Nephron (organoid): Measurements from ENCODE around the gene RHOBTB3.

Source experiments
- H3K27ac Mint-ChIP-seq, 3 experiments: 2 replicates each; pipeline ENCODE4 v1.8.0; 2020; ENCODE audit warnings: mixed read lengths in 3 of 3, mild to moderate bottlenecking in 2 of 3, moderate library complexity in 1 of 3
- H3K27me3 Mint-ChIP-seq: 2 replicates; pipeline ENCODE4 v1.8.0; 2021; ENCODE audit warnings: low read depth, mild to moderate bottlenecking, moderate library complexity, mixed read lengths
- H3K36me3 Mint-ChIP-seq: 2 replicates; pipeline ENCODE4 v1.8.0; 2020; ENCODE audit warnings: low read depth, mixed read lengths
- H3K4me1 Mint-ChIP-seq: 2 replicates; pipeline ENCODE4 v1.8.0; 2020; ENCODE audit warnings: mixed read lengths
- H3K4me3 Mint-ChIP-seq, 3 experiments: 2 replicates each; pipeline ENCODE4 v1.8.0; 2020; ENCODE audit warnings: mild to moderate bottlenecking in 3 of 3, mixed read lengths in 3 of 3, moderate library complexity in 2 of 3
- H3K9me3 Mint-ChIP-seq: 2 replicates; pipeline ENCODE4 v1.8.0; 2020; ENCODE audit warnings: mixed read lengths
- CTCF ChIP-seq, 3 experiments: fragments of 200-600 bp; sonication (generic); IDR thresholded peaks; one replicate each; pipeline ENCODE4 v1.5.0; 2021; ENCODE audit warnings: antibody characterized with exemption in 3 of 3; ENCODE audit not compliant: unreplicated experiment in 3 of 3

The RHOBTB3 gene

GRCh38 chr5:95759634-95760033 is 28.5 kb downstream of the RHOBTB3 start:
- no peak for TF ChIP-seq CTCF (IDR thresholded peaks at IDR 0.05; ENCODE audit: unreplicated experiment in 3 of 3)
- H3K4me3 Mint-ChIP-seq: no peak overlapping the region
- H3K4me1 Mint-ChIP-seq: peaks cover 41% of the 10 kb centered on the region
- H3K27me3 Mint-ChIP-seq: no peaks in the 10 kb centered on the region
- peak overlapping the region; percentile 51 to 79 (median 63) for H3K27ac Mint-ChIP-seq
- H3K9me3 Mint-ChIP-seq: no peaks in the 10 kb centered on the region
- H3K36me3 Mint-ChIP-seq: peaks cover 52% of the 10 kb centered on the region

GRCh38 chr5:95760273-95761191 is 29.4 kb downstream of the RHOBTB3 start:
- Mint-ChIP-seq H3K36me3 (peaks cover 56% of the 10 kb centered on the region), H3K4me3 (no peak overlapping the region), H3K4me1 (peaks cover 41% of the 10 kb centered on the region), H3K27me3 (no peaks in the 10 kb centered on the region), H3K9me3 (no peaks in the 10 kb centered on the region), H3K27ac (peak overlapping the region; percentile 79 to 86 (median 85))
- no peak for TF ChIP-seq CTCF (IDR thresholded peaks at IDR 0.05; ENCODE audit: unreplicated experiment in 3 of 3)

GRCh38 chr5:95761771-95762651 is 30.9 kb downstream of the RHOBTB3 start:
- no peaks in the 10 kb centered on the region for H3K27me3 Mint-ChIP-seq
- H3K4me1 Mint-ChIP-seq: peaks cover 41% of the 10 kb centered on the region
- H3K36me3 Mint-ChIP-seq: peaks cover 58% of the 10 kb centered on the region
- TF ChIP-seq CTCF (IDR thresholded peaks at IDR 0.05; ENCODE audit: unreplicated experiment in 3 of 3): no peak
- H3K27ac Mint-ChIP-seq: peak overlapping the region; percentile 6 to 82 (median 78)
- H3K9me3 Mint-ChIP-seq: no peaks in the 10 kb centered on the region
- no peak overlapping the region for H3K4me3 Mint-ChIP-seq

GRCh38 chr5:95762652-95763041 is 31.5 kb downstream of the RHOBTB3 start:
- Mint-ChIP-seq H3K9me3 (no peaks in the 10 kb centered on the region), H3K4me1 (peaks cover 41% of the 10 kb centered on the region), H3K36me3 (peaks cover 54% of the 10 kb centered on the region), H3K27ac (peak overlapping the region in 1 of 3 experiments; percentile 6), H3K4me3 (no peak overlapping the region), H3K27me3 (no peaks in the 10 kb centered on the region)
- TF ChIP-seq CTCF (IDR thresholded peaks at IDR 0.05; ENCODE audit: unreplicated experiment in 3 of 3): no peak

GRCh38 chr5:95763941-95764340 is 32.8 kb downstream of the RHOBTB3 start:
- peaks cover 55% of the 10 kb centered on the region for H3K36me3 Mint-ChIP-seq
- H3K27me3 Mint-ChIP-seq: no peaks in the 10 kb centered on the region
- H3K27ac Mint-ChIP-seq: no peak overlapping the region
- no peaks in the 10 kb centered on the region for H3K9me3 Mint-ChIP-seq
- H3K4me1 Mint-ChIP-seq: peaks cover 31% of the 10 kb centered on the region
- no peak for TF ChIP-seq CTCF (IDR thresholded peaks at IDR 0.05; ENCODE audit: unreplicated experiment in 3 of 3)
- H3K4me3 Mint-ChIP-seq: no peak overlapping the region
